ENCODE measurements around the gene PTPN6. TPM values are rescaled to one million over a fixed set of nuclear protein-coding genes. Genes with fewer than 3 reads are reported as not detected.

The PTPN6 gene
- total and polyA plus RNA-seq, 2 of the 8 experiments (the other 6 are each of a cell fraction or from before 2014, with no cell fraction given): 16.3 to 28.4 TPM

GRCh38 chr12:6946033-6946919 is 4.9 kb upstream of the PTPN6 start (continued):
- TF ChIP-seq ATF3 (IDR thresholded peaks at IDR 0.05; ENCODE audit: insufficient read depth, low read depth, low read length) (no peak), CEBPB (IDR thresholded peaks at IDR 0.05; ENCODE audit: low read depth, low read length) (no peak), SAP30 (IDR thresholded peaks at IDR 0.05; ENCODE audit: insufficient read depth, insufficient replicate concordance, low read length) (peak; percentile 44), RBBP5 (IDR thresholded peaks at IDR 0.05; ENCODE audit: borderline replicate concordance, low read depth, low read length) (no peak), EGR1 (IDR thresholded peaks at IDR 0.05; ENCODE audit: borderline replicate concordance, low read depth, low read length) (peak; percentile 22; the same call in 1 of the 2 replicates), PHF8 (conservative IDR thresholded peaks at IDR 0.05; ENCODE audit: low read depth, low read length) (peak; percentile 49; the same call in 1 of the 2 replicates), ZNF274 (IDR thresholded peaks at IDR 0.05; ENCODE audit: borderline replicate concordance, extremely low read depth, low read length) (no peak), POU5F1 (IDR thresholded peaks at IDR 0.05; ENCODE audit: low read depth, low read length) (no peak), SIX5 (IDR thresholded peaks at IDR 0.05; ENCODE audit: low read depth, low read length) (no peak), FOSL1 (IDR thresholded peaks at IDR 0.05; ENCODE audit: insufficient read depth, low read depth, low read length) (no peak), MAFK (IDR thresholded peaks at IDR 0.05; ENCODE audit: low read depth, low read length) (no peak), YY1 (IDR thresholded peaks at IDR 0.05; ENCODE audit: low read depth, low read length) (0 out of 2 replicates have a peak, but pooled peaks have one; percentile 17), TAF7 (optimal IDR thresholded peaks at IDR 0.05; ENCODE audit: borderline replicate concordance, low read depth, low read length) (peak; percentile 36), TBP (IDR thresholded peaks at IDR 0.05; ENCODE audit: low read depth, low read length) (peak; percentile 74), HDAC6 (IDR thresholded peaks at IDR 0.05; ENCODE audit: low read depth, low read length) (no peak), JUN (IDR thresholded peaks at IDR 0.05; ENCODE audit: low read depth, low read length) (no peak), KDM4A (IDR thresholded peaks at IDR 0.05; ENCODE audit: low read depth, low read length, severe bottlenecking) (no peak), EP300 (IDR thresholded peaks at IDR 0.05; ENCODE audit: borderline replicate concordance in 1 of 2, low read depth in 2 of 2, low read length in 2 of 2) (no peak), RFX5 (IDR thresholded peaks at IDR 0.05; ENCODE audit: borderline replicate concordance, low read depth, low read length) (peak; percentile 30; the same call in 1 of the 2 replicates)
- TF ChIP-seq, protein P1, sequence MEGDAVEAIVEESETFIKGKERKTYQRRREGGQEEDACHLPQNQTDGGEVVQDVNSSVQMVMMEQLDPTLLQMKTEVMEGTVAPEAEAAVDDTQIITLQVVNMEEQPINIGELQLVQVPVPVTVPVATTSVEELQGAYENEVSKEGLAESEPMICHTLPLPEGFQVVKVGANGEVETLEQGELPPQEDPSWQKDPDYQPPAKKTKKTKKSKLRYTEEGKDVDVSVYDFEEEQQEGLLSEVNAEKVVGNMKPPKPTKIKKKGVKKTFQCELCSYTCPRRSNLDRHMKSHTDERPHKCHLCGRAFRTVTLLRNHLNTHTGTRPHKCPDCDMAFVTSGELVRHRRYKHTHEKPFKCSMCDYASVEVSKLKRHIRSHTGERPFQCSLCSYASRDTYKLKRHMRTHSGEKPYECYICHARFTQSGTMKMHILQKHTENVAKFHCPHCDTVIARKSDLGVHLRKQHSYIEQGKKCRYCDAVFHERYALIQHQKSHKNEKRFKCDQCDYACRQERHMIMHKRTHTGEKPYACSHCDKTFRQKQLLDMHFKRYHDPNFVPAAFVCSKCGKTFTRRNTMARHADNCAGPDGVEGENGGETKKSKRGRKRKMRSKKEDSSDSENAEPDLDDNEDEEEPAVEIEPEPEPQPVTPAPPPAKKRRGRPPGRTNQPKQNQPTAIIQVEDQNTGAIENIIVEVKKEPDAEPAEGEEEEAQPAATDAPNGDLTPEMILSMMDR (IDR thresholded peaks at IDR 0.05; ENCODE audit: control extremely low read depth in 1 of 3, insufficient read depth in 1 of 3, low read depth in 1 of 3, low read length in 3 of 3): peak in 1 of 3 experiments; percentile 17; a peak in 2 of 4 replicates
